CD1c-positive myeloid dendritic cell (primary cell): ENCODE data around the gene CTNNA3.

ENCODE experiments used
- DNase-seq: peaks from one replicate; pipeline ENCODE4 v3.0.0-alpha.2; 2016; ENCODE audit errors: extremely low spot score

CTNNA3 gene

DNA sequence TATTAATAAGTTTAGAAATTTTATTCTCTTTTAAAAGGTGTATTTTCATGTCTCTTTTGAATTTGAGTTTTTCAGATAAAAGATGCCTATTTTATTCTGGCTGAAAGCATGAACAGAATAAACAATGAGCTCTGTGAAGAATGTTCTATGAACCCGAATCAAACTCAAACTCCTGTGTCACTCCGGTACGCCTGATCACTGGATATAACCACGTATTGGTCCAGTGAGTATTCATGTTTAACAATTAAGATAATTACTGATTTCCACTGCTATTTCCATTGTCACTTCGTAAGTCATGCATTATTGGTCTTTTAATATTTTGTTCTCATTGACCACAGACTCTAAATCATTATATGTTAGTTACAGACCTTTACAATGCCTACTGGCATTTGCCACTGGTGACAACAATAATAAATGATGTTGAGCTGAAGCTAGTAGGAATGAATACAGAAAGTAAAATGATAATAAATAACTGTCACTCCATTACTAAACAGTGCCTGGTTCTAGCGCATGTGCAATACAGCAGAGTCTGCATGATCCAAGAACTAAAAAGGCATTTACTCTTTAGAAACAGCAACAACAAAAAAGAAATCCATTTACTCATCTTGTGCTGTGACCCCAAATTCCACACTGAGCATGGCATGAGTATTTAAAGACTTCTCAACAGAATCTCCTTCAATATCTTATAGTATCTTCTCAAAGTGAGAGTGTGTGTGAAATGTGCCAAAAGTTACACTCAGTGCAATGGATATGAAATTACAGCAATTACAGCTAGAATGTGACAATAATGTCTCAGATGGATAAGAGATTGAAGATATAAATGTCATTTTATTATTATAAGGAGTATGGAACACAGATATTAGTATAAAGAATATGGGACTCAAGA, 1597.2 kb downstream of the CTNNA3 start:
- DNase-seq: no peak

GRCh38 chr10:66095610-66096009, 1600.4 kb downstream of the CTNNA3 start:
- no peak for DNase-seq

GRCh38 chr10:66085906-66086305, 1610.1 kb downstream of the CTNNA3 start:
- no peak for DNase-seq

DNA sequence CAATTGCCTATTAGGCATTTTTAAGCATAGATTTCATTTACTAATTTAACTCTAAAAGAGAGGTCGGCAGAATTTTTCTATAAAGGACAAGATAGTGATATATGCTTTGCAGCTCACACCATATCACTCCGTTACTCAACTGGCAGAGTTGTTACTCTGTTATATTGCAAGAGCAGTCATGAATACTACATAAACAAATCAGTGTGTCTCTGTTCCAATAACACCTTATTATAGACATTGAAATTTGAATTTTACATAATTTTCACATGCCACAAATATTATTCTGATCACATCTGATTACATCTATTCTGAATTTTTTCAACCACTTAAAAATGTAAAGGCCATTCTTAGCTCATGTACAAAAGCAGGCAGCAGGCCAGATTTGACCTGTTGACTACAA, 1624.1 kb downstream of the CTNNA3 start:
- no peak for DNase-seq

- no peak for DNase-seq
Observed at GRCh38 chr10:66058594-66058993, 1637.4 kb downstream of the CTNNA3 start.

DNA sequence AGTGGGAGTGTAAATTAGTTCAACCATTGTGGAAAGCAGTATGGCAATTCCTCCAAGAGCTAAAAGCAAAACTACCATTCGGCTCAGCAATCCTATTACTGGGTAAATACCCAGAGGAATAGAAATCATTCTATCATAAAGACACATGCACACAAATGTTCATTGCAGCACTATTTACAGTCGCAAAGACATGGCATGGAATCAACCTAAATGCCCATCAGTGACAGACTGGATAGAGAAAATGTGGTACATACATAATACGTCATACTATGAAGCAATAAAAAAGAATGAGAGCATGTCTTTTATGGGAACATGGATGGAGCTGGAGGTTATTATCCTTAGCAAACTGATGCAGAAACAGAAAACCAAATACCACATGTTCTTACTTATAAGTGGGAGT, 1646.7 kb downstream of the CTNNA3 start:
- no peak for DNase-seq

DNA sequence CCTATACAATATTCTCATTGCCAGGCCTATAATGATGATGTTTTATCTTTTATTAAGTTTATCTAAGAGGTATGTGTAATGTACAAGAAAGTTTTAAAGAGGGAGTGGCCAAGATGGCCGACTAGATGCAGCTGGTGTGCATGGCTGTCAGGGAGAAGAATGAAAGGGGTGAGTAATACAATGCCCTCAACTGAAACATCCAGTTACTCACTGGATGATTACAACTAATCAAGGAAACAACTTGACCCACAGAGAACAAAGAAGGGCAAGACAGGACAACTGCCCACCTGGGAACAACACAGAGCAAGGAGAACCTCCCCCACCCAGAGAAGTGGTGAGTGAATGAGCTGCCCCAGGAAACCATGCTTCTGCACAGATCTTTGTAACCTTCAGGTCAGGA, 1650.1 kb downstream of the CTNNA3 start:
- no peak for DNase-seq

GRCh38 chr10:66041771-66042170, 1654.2 kb downstream of the CTNNA3 start:
- no peak for DNase-seq

DNA sequence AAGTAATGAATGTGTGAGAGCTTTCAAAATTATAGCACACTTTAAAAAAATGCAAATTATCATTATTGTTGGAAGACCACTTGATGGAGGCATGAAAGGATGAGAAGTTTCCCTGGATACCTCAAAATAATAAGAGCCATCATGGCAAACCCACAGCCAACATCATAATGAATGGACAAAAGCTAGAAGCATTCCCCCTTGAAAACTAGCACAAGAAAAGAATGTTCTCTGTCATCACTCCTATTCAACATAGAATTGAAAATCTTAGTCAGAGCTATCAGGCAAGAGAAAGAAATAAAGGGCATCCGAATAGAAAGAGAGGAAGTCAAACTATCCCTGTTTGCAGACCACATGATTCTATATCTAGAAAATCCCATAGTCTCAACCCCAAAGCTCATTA, 1657.4 kb downstream of the CTNNA3 start:
- DNase-seq: no peak

GRCh38 chr10:66026321-66026720, 1669.7 kb downstream of the CTNNA3 start:
- no peak for DNase-seq

DNA sequence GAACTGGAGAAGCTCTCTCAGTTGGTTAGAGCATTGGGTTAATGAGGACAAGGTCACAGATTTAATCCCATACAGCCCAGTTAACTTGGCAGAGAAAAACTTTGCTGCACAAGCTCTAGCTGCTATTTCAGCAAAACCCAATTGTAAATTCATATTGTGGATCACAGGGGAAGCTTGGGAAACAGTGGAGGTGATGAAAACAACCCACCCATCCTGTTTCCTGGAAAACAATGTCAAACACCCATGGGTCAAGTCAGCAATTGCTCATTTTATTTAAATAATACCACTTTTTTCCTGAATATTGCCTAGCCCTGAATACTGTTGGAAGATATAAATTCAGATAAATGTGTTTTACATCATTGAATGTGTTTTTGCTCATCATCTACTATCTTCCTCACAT, 1670.8 kb downstream of the CTNNA3 start:
- no peak for DNase-seq

GRCh38 chr10:66021423-66021822, 1674.6 kb downstream of the CTNNA3 start:
- DNase-seq: no peak

GRCh38 chr10:66008221-66008620, 1687.8 kb downstream of the CTNNA3 start:
- DNase-seq: no peak

- no peak for DNase-seq
Observed at GRCh38 chr10:66006411-66006810, 1689.6 kb downstream of the CTNNA3 start.

- DNase-seq: no peak
Observed at GRCh38 chr10:65993451-65993850, 1702.5 kb downstream of the CTNNA3 start.

GRCh38 chr10:65968871-65969270, 1727.1 kb downstream of the CTNNA3 start:
- no peak for DNase-seq

GRCh38 chr10:65968437-65968836, 1727.6 kb downstream of the CTNNA3 start:
- no peak for DNase-seq

DNA sequence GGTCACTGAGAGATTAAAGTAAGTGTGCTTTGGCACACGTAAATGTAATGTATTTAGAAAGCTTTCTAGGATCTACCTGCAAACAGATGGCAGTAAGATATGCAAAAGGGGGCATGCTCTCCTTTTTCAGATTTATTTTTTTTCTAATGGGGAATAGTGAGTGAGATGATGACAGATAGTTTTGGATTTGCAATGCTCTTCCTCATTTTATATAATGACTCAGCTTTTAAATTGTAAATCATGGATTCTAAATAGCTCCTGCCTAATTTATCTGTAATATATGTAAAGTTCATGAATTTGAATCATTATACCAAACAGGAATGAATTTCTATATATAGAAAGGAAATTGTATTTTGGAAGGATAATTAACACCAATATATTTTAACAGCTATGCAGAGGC, 1731.8 kb downstream of the CTNNA3 start:
- no peak for DNase-seq

DNA sequence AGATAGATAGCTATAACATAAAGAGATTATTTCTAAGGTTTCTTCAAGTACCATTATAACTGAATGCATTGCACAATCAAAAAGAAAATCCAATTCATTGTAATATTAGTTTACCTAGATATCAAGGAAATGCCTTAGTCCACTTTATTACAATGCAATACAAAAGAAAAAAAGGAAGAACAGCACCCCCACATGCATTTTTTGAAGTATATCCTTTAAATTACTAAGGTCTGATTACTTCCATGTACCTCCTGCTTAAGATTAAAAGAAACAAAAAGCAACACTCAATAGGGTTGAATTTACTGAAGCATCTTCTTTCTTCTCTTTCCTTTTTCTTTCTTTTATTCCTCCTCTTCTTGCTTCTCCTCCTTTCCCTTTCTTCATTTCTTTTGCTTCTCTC, 1743.9 kb downstream of the CTNNA3 start:
- DNase-seq: no peak

DNA sequence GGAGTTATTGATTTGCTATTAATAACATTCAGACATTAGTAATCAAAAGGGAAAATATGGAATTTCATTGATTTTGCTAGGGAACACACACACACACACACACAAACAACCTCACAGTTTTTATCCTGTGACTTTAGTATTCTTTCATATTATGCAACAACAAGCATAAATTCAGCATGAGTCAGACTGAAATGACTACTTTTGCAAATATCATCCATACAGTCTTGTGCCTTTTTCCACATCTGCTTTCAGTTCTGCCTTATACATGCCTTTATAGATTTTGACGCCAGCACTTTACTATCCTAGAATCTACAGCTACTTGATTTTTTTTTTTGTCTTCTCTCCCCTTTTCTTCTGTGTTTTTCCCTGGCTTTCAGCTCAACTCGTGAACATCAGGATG, 1745.9 kb downstream of the CTNNA3 start:
- DNase-seq: no peak

GRCh38 chr10:65949526-65949925, 1746.5 kb downstream of the CTNNA3 start:
- DNase-seq: no peak

GRCh38 chr10:65945061-65945460, 1750.9 kb downstream of the CTNNA3 start:
- DNase-seq: no peak

DNA sequence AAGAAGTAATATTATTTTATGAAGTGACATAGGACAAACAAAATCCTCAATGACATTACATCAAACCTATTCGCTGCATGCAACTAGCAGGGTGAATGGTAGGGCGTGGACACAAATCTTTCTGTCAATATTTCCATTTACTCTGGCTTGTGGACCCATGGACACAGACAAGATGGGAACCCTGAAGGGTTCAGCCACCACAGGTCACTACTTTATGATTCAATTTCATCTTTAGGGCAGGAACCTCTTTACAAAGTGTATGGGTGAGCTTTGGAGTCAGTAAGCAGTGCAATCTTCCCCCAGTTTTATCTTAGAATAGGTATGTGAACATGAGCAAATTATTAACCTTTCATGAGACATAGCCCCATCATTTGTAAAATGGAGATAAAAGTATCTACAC, 1752.5 kb downstream of the CTNNA3 start:
- DNase-seq: no peak
